Fibroblast of mammary gland (primary cell): ENCODE data around the gene ERVFRD-1.

Experiments used
- DNase-seq: peaks from one replicate; pipeline ENCODE4 v3.0.0-alpha.2; 2010; ENCODE audit warnings: low read depth
- H3K4me3 ChIP-seq: 2 replicates; pipeline ENCODE4 v1.5.1; 2011; ENCODE audit warnings: low read depth, mild to moderate bottlenecking, low read length, moderate library complexity; ENCODE audit not compliant: control insufficient read depth
- TF ChIP-seq, protein P1 (sequence below): conservative IDR thresholded peaks from 2 replicates; pipeline ENCODE4 v1.5.1; 2011; ENCODE audit warnings: low read depth, low read length, inconsistent platforms; ENCODE audit not compliant: control insufficient read depth, insufficient read depth

ERVFRD-1 gene

DNA sequence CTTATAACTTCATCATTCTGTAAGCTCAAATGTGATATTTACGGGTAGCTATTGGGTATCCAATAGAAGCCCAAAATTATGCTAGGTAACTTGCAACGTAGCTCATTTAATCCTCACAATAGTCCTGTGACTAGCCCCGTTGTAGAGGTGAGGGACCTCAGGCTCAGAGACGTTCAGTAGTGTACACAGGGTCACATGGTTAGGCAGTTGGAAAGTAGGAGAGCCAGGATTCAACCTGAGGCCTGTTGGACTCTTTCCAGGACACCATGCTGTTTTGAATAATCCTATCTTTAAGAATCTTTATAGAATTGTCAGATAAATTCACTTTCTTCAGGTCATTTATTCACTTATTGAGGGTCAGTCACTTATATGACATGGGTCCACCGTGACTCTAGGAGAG lies 58.2 kb downstream of the ERVFRD-1 start:
- no peak for DNase-seq
- TF ChIP-seq, protein P1, sequence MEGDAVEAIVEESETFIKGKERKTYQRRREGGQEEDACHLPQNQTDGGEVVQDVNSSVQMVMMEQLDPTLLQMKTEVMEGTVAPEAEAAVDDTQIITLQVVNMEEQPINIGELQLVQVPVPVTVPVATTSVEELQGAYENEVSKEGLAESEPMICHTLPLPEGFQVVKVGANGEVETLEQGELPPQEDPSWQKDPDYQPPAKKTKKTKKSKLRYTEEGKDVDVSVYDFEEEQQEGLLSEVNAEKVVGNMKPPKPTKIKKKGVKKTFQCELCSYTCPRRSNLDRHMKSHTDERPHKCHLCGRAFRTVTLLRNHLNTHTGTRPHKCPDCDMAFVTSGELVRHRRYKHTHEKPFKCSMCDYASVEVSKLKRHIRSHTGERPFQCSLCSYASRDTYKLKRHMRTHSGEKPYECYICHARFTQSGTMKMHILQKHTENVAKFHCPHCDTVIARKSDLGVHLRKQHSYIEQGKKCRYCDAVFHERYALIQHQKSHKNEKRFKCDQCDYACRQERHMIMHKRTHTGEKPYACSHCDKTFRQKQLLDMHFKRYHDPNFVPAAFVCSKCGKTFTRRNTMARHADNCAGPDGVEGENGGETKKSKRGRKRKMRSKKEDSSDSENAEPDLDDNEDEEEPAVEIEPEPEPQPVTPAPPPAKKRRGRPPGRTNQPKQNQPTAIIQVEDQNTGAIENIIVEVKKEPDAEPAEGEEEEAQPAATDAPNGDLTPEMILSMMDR = no peak
- H3K4me3 ChIP-seq = no peak overlapping the region
